ENCODE data around the gene IRF8.
A peak's percentile ranks its signal among the peaks of the same experiment; 100 is the strongest.

The IRF8 gene

GRCh38 chr16:85894266-85894665 is 4.7 kb upstream of the IRF8 start:
- H3K9ac ChIP-seq, result no peak overlapping the region
- peaks cover 2% of the 10 kb centered on the region for H3K27me3 ChIP-seq (ENCODE audit: control insufficient read depth, insufficient read depth, low read length)
- TF ChIP-seq, protein P1, sequence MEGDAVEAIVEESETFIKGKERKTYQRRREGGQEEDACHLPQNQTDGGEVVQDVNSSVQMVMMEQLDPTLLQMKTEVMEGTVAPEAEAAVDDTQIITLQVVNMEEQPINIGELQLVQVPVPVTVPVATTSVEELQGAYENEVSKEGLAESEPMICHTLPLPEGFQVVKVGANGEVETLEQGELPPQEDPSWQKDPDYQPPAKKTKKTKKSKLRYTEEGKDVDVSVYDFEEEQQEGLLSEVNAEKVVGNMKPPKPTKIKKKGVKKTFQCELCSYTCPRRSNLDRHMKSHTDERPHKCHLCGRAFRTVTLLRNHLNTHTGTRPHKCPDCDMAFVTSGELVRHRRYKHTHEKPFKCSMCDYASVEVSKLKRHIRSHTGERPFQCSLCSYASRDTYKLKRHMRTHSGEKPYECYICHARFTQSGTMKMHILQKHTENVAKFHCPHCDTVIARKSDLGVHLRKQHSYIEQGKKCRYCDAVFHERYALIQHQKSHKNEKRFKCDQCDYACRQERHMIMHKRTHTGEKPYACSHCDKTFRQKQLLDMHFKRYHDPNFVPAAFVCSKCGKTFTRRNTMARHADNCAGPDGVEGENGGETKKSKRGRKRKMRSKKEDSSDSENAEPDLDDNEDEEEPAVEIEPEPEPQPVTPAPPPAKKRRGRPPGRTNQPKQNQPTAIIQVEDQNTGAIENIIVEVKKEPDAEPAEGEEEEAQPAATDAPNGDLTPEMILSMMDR (IDR thresholded peaks at IDR 0.05), result no peak

DNA sequence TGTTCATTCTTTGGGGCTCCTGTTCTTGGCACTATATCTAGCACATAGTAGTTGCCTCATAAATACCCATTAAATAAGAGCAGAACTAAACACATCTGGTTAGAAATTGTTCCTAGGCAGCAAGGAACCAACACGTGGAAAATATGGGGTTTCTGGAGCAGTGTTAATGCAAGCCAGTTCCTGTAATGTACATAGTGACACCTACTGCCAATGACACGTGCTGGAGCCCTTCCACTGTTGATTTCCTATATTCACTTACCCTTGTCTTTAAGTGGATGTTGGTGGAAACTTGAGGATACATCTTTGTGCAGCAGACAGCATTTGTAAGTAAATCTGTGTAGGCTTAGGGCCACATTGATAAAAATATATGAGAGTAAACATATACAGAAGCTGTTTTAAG is 1.6 kb upstream of the IRF8 start:
- Histone ChIP-seq H3K4me3 (ENCODE audit: low read depth, low read length) (no peak overlapping the region), H3K9me3 (ENCODE audit: control insufficient read depth, low read length) (no peaks in the 10 kb centered on the region), H3K27ac (no peak overlapping the region), H3K4me1 (peaks cover 3% of the 10 kb centered on the region), H3K36me3 (ENCODE audit: control insufficient read depth, insufficient read depth, low read length) (no peaks in the 10 kb centered on the region), H3K79me2 (no peaks in the 10 kb centered on the region), H3K27me3 (ENCODE audit: control insufficient read depth, insufficient read depth, low read length) (peaks cover 4% of the 10 kb centered on the region), H3K4me2 (ENCODE audit: low read length) (no peak overlapping the region), H3K9ac (no peak overlapping the region), H2AFZ (no peak overlapping the region)
- TF ChIP-seq, protein P1 (IDR thresholded peaks at IDR 0.05), result no peak

More at GRCh38 chr16:85894266-85894665, 4.7 kb upstream of the IRF8 start:
- no peak overlapping the region for H3K27ac ChIP-seq
- no peaks in the 10 kb centered on the region for H3K9me3 ChIP-seq (ENCODE audit: control insufficient read depth, low read length)
- no peaks in the 10 kb centered on the region for H3K79me2 ChIP-seq
- H3K4me2 ChIP-seq (ENCODE audit: low read length), result no peak overlapping the region
- no peak overlapping the region for H3K4me3 ChIP-seq (ENCODE audit: low read depth, low read length)
- H2AFZ ChIP-seq, result no peak overlapping the region
- H3K36me3 ChIP-seq (ENCODE audit: control insufficient read depth, insufficient read depth, low read length), result no peaks in the 10 kb centered on the region
- peaks cover 3% of the 10 kb centered on the region for H3K4me1 ChIP-seq

GRCh38 chr16:85899444-85899843 is 482 bp downstream of the IRF8 start:
- Histone ChIP-seq H3K27ac (no peak overlapping the region), H3K4me3 (ENCODE audit: low read depth, low read length) (peak overlapping the region; percentile 57), H3K4me1 (peaks cover 3% of the 10 kb centered on the region), H3K36me3 (ENCODE audit: control insufficient read depth, insufficient read depth, low read length) (no peaks in the 10 kb centered on the region), H3K79me2 (no peaks in the 10 kb centered on the region), H3K9ac (no peak overlapping the region), H3K4me2 (ENCODE audit: low read length) (peak overlapping the region; percentile 46), H3K27me3 (ENCODE audit: control insufficient read depth, insufficient read depth, low read length) (peaks cover 4% of the 10 kb centered on the region), H3K9me3 (ENCODE audit: control insufficient read depth, low read length) (no peaks in the 10 kb centered on the region), H2AFZ (no peak overlapping the region)
- TF ChIP-seq, protein P1 (IDR thresholded peaks at IDR 0.05), result no peak

GRCh38 chr16:85900027-85900792 is 1.2 kb downstream of the IRF8 start:
- H3K36me3 ChIP-seq (ENCODE audit: control insufficient read depth, insufficient read depth, low read length), result no peaks in the 10 kb centered on the region
- TF ChIP-seq, protein P1 (IDR thresholded peaks at IDR 0.05), result no peak
- H3K27me3 ChIP-seq (ENCODE audit: control insufficient read depth, insufficient read depth, low read length), result peaks cover 4% of the 10 kb centered on the region
- H3K4me2 ChIP-seq (ENCODE audit: low read length), result no peak overlapping the region
- H3K9me3 ChIP-seq (ENCODE audit: control insufficient read depth, low read length), result no peaks in the 10 kb centered on the region
- H3K4me3 ChIP-seq (ENCODE audit: low read depth, low read length), result no peak overlapping the region
- peaks cover 3% of the 10 kb centered on the region for H3K4me1 ChIP-seq
- no peaks in the 10 kb centered on the region for H3K79me2 ChIP-seq
- no peak overlapping the region for H2AFZ ChIP-seq
- H3K27ac ChIP-seq, result no peak overlapping the region
- H3K9ac ChIP-seq, result no peak overlapping the region

GRCh38 chr16:85901110-85901509 is 2.1 kb downstream of the IRF8 start:
- no peaks in the 10 kb centered on the region for H3K79me2 ChIP-seq
- H3K36me3 ChIP-seq (ENCODE audit: control insufficient read depth, insufficient read depth, low read length), result no peaks in the 10 kb centered on the region
- H3K27me3 ChIP-seq (ENCODE audit: control insufficient read depth, insufficient read depth, low read length), result peaks cover 4% of the 10 kb centered on the region
- TF ChIP-seq, protein P1 (IDR thresholded peaks at IDR 0.05), result no peak
- H3K4me3 ChIP-seq (ENCODE audit: low read depth, low read length), result no peak overlapping the region
- peaks cover 3% of the 10 kb centered on the region for H3K4me1 ChIP-seq
- H3K27ac ChIP-seq, result no peak overlapping the region
- H2AFZ ChIP-seq, result no peak overlapping the region
- H3K9me3 ChIP-seq (ENCODE audit: control insufficient read depth, low read length), result no peaks in the 10 kb centered on the region
- no peak overlapping the region for H3K9ac ChIP-seq
- no peak overlapping the region for H3K4me2 ChIP-seq (ENCODE audit: low read length)

Data from parathyroid adenoma (tissue), 2 donors.